ENCODE results near the gene GOLGA8O.
"Not testable (repeated sequence)": the region's sequence is repeated elsewhere in the genome, so short reads cannot be mapped to it uniquely, and the experiment has no call there.

GOLGA8O gene, protein sequence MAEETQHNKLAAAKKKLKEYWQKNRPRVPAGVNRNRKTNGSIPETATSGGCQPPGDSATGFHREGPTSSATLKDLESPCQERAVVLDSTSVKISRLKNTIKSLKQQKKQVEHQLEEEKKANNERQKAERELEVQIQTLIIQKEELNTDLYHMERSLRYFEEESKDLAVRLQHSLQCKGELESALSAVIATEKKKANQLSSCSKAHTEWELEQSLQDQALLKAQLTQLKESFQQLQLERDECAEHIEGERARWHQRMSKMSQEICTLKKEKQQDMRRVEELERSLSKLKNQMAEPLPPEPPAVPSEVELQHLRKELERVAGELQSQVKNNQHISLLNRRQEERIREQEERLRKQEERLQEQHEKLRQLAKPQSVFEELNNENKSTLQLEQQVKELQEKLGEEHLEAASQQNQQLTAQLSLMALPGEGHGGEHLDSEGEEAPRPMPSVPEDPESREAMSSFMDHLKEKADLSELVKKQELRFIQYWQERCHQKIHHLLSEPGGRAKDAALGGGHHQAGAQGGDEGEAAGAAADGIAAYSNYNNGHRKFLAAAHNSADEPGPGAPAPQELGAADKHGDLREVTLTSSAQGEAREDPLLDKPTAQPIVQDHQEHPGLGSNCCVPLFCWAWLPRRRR

DNA sequence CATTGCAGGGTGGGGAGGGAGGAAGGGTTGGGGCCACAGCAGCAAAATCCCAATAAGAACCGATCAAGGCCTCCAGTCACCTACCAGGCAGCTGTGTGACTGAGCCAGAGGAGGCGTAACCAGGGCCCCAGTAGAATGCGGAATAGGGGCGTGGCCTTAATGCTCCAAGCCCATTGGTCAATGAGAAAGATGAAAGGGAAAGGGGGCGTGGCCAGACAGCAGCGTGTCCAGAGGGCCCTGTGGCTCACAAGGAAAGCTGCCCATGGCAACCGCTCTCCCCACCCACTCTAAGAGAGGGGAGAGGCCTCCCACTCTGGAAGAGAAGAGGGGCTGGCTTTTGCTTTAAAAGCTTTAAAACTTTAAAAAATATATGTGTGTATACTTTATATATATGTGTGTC is at the start of gene GOLGA8O:
Gene GOLGA8O, minus strand, starts transcription at position 101 of the 400 bp plus-strand sequence. Its CDS starts 98 bp downstream, at position 3.
- H3K9me3 ChIP-seq (ENCODE audit: control insufficient read depth, insufficient read depth, low read length); H3K4me1 ChIP-seq (ENCODE audit: insufficient read depth, low read length); H3K9ac ChIP-seq (ENCODE audit: low read depth, low read length); H3K36me3 ChIP-seq (ENCODE audit: insufficient read depth, low read length): not testable (repeated sequence)

DNA sequence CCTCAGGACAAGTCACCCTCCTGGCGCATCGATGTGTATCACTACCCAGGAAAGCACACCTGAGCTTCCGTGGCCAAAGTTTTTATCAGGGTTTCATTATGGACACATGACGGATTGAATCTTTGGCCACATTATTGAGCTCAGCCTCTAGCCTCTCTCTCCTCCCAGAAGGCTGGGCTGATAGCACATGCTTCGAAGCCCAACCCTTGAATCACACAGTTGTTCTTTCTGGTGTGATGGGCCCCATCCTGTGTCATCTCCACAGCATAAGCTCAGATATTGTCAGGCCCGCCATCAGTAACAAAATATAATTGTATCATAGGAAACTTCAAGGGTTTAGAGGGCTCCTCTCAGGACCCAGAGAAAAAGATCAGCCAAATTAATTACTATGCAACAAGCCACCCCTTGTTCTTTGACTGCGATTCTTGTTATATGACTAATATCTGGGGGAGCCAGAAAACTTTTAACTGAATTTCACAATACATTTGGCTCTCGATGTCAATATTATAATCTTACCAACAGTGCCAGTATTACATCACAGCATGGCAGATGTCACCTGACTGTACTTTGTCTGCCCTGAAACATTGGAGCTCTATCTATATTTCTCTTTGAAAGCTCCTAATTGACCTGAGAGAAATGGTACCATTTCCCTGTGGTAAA is 48.8 kb upstream of the GOLGA8O start:
- H3K4me1 ChIP-seq (ENCODE audit: insufficient read depth, low read length); H3K9ac ChIP-seq (ENCODE audit: low read depth, low read length); H3K36me3 ChIP-seq (ENCODE audit: insufficient read depth, low read length); H3K9me3 ChIP-seq (ENCODE audit: control insufficient read depth, insufficient read depth, low read length): not testable (repeated sequence)

DNA sequence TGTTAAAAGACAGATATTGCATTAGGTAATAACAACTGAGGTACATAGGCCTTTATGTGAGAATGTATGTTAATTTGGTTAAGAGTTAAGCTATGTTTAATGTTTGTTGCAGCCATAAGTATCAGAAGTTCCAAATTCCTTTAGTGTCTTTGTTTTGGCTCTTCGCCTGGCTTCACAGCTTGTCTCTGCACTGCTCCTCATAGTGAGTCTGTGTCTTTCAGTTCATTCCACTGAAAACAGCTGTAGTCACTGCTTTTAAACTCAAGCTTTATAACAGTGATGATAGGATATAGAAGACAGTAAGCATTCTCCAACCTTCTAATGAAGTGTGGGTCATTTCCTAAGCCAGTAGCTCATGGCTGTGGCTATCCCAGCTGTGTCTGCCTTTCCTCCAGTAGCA is 47.5 kb upstream of the GOLGA8O start:
- H3K9ac ChIP-seq (ENCODE audit: low read depth, low read length); H3K9me3 ChIP-seq (ENCODE audit: control insufficient read depth, insufficient read depth, low read length); H3K4me1 ChIP-seq (ENCODE audit: insufficient read depth, low read length); H3K36me3 ChIP-seq (ENCODE audit: insufficient read depth, low read length): not testable (repeated sequence)

DNA sequence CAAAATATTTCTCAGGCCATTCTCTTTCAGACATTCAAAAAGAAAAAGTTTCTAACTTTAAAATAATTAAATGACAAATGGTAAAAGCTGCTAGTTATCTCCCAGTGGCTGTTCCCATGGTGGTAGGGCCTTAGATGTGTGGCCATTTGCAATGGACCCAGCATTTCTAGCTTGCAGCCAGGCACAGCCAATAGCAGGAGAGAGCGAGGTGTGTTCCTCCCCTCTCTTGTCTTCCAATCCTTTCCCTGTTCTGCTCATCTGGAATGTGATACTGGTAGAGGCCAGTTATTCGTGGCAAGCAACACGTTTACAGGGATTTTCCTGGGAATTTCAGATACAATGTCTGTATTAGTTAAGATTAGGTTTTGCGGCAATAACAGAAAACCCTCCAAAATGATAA is 37.3 kb upstream of the GOLGA8O start:
- H3K36me3 ChIP-seq (ENCODE audit: insufficient read depth, low read length); H3K4me1 ChIP-seq (ENCODE audit: insufficient read depth, low read length); H3K9me3 ChIP-seq (ENCODE audit: control insufficient read depth, insufficient read depth, low read length); H3K9ac ChIP-seq (ENCODE audit: low read depth, low read length): not testable (repeated sequence)

DNA sequence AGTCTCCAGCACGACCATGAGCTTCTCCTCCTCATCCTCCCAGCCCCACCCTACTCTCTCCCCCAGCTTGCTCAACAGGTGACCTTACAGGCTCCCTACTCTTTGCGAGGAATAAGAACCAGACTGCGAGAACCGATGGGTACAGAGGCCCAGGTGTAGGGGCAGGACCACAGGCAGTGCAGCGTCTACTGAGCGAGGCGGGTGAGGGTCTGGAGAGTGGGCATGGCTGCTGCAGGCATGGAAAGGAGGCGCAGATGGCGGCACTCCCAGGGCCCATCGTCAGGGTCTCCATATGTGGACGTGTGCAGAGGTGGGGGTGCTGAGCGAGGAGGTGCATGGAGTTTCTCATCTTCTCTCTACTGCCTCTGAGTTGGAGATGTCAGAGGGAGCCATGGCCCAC is 31.0 kb upstream of the GOLGA8O start:
- H3K9ac ChIP-seq (ENCODE audit: low read depth, low read length); H3K9me3 ChIP-seq (ENCODE audit: control insufficient read depth, insufficient read depth, low read length); H3K36me3 ChIP-seq (ENCODE audit: insufficient read depth, low read length): not testable (repeated sequence)

DNA sequence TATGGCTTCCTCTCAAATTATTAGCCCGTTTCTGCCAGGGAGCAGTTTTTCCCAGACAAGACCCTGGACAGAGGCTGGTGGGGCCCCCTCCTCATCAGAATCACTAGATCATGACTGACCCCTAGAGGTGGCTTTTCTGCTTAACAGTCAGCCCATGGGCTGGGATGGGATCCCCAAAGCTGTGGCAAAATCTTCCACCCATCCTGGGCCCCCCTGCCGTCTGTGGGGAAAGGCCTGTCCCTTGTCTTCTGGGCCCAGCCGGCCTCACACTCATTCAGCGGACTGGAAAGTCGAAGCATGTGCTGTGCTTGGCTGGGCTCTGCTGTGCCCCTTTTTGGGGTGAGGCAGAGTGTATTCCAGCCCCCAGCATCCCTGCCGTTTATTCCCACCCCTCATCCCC is 27.9 kb upstream of the GOLGA8O start:
- H3K9me3 ChIP-seq (ENCODE audit: control insufficient read depth, insufficient read depth, low read length); H3K4me1 ChIP-seq (ENCODE audit: insufficient read depth, low read length); H3K9ac ChIP-seq (ENCODE audit: low read depth, low read length); H3K36me3 ChIP-seq (ENCODE audit: insufficient read depth, low read length): not testable (repeated sequence)

More for the DNA sequence above, 31.0 kb upstream of the GOLGA8O start:
- H3K4me1 ChIP-seq (ENCODE audit: insufficient read depth, low read length) = not testable (repeated sequence)

DNA sequence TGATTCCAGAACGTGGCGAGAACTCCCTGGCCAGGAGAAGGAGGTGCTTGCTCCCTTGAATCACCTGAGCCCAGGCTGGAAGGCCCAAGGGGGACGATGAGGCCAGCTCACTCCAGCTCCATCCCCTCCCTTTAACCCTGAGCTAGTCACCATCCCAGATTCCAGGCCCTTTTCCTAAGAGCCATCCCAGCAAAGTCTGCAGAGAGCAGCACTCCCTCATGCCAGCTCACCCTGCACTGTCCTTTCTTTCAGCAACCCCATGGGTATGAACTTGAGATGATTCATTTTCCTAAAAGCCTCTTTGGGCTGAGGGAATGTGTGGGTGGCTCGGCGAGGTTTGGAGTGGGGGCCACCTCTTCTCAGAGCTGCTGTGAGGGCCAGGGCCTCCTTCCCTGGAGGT is 26.2 kb upstream of the GOLGA8O start:
- not testable (repeated sequence) for H3K9me3 ChIP-seq (ENCODE audit: control insufficient read depth, insufficient read depth, low read length)

DNA sequence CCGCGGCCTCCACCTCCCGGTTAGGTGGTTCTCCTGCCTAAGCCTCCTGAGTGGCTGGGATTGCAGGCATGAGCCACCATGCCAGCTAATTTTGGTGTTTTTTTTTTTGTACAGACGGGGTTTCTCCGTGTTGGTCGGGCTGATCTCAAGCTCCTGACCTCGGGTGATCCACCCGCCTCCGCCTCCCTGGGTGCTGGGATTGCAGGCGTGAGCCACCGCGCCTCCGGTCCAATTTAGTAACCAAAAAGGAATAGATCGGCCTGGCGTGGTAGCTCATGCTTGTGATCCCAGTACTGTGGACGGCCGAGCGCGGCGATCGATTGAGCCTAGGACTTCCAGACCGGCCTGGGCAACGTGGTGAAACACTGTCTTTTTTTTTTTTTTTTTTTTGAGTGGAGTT is 12.6 kb upstream of the GOLGA8O start:
- H3K36me3 ChIP-seq (ENCODE audit: insufficient read depth, low read length); H3K9me3 ChIP-seq (ENCODE audit: control insufficient read depth, insufficient read depth, low read length); H3K4me1 ChIP-seq (ENCODE audit: insufficient read depth, low read length); H3K9ac ChIP-seq (ENCODE audit: low read depth, low read length): not testable (repeated sequence)

More for the DNA sequence above, 26.2 kb upstream of the GOLGA8O start:
- H3K4me1 ChIP-seq (ENCODE audit: insufficient read depth, low read length); H3K9ac ChIP-seq (ENCODE audit: low read depth, low read length); H3K36me3 ChIP-seq (ENCODE audit: insufficient read depth, low read length): not testable (repeated sequence)

DNA sequence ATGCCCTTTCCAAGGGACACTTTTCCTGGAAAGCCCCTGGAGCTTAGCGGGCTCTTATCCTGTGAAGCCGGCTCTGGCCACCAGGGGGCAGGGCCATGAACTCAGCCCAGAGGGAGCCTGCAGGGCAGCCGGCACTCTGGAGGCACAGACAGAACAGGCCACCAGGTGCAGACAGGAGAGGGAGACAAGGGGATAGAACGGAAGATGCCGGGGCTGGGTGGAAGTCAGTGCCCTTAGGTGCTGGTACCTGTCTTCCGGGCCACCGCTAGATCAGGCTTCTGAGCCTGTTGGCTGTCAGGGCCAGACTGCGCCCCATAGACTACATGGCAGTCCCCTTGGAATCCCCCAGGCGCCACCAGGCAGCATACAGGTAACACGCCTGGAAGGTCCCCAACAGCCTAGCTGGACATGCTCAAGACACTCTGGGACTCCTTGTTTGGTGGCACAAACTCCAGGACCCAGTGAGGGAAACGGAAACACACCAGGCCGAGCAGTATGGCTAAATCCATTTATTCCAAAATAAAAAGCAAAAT is 14.9 kb downstream of the GOLGA8O start:
- H3K4me1 ChIP-seq (ENCODE audit: insufficient read depth, low read length); H3K36me3 ChIP-seq (ENCODE audit: insufficient read depth, low read length); H3K9ac ChIP-seq (ENCODE audit: low read depth, low read length); H3K9me3 ChIP-seq (ENCODE audit: control insufficient read depth, insufficient read depth, low read length): not testable (repeated sequence)

DNA sequence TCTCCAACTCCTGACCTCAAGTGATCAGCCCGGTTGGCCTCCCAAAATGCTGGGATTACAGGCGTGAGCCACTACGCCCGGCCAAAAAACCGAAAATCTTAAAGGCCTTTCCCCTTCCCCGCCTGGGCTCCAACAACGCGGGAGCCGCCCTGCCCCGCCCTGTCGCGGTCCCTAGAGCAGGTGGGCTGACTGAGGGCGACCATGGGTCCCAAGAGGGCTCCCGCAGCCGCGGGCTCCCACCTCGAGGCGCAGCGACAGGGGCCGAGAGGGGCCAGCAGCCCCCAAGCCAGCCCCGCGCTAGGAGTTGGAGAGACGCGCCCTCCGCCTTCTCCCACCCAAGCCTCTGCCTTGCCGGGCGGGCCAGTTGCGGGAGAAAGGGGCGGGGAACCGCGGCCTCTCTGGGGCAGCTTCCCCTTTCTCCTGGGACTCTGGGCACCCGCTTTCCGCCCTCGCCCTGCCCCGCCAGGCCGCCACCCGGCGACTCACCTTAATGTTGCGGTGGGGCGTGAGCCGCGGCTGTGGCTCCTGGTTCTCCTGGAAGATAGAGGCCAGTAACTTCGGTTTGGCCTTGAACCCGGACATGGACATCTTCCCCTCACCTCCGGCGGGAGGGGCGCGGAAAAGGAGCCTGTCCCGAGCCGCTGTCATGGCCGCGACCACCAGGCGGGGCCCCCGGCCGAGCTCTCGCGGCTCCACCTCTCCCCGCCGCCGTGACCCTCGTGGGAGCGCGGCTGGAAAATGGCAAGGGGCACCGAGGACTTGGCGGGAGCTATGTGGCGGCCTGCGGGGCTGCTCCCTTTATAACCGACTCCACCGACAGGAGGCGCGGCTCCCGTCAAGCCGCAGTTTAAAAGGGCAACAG is 21.1 kb downstream of the GOLGA8O start:
- not testable (repeated sequence) for H3K9ac ChIP-seq (ENCODE audit: low read depth, low read length); H3K36me3 ChIP-seq (ENCODE audit: insufficient read depth, low read length); H3K9me3 ChIP-seq (ENCODE audit: control insufficient read depth, insufficient read depth, low read length); H3K4me1 ChIP-seq (ENCODE audit: insufficient read depth, low read length)

DNA sequence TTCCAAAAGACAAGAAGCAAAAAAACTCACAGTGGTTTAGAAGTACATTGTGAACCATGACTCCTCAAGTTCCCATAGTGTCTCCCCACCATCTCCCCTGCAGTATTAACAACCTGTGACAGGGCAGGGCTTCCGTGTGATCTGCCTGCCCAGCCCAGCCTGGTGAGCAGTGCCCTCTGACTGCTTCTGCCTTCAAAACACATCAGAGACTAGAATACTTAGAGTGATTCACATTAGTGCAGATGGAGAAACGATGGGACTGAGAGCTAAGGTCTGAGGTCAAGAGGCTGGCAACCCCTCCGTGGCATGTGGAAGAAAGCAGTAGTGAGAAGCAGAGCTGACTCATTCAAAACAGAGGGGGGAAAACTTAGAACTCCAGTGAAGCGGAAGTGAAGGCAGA is 27.8 kb downstream of the GOLGA8O start:
- H3K4me1 ChIP-seq (ENCODE audit: insufficient read depth, low read length); H3K9ac ChIP-seq (ENCODE audit: low read depth, low read length); H3K9me3 ChIP-seq (ENCODE audit: control insufficient read depth, insufficient read depth, low read length); H3K36me3 ChIP-seq (ENCODE audit: insufficient read depth, low read length): not testable (repeated sequence)

DNA sequence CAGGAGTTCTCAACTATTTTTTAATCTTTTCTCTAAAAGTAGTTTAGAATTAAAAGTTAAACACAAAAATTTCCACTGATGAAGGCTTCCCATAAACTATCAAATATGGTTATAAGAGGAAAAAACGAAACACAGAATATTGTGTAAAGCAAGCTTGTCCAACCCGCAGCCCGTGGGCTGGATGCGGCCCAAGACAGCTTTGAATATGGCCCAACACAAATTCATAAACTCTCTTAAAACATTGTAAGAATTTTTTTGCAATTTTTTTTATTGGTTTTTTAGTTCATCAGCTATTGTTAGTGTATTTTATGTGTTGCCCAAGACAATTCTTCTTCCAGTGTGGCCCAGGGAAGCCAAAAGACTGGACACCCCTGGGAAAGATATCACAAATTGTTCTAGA is 28.9 kb downstream of the GOLGA8O start:
- not testable (repeated sequence) for H3K36me3 ChIP-seq (ENCODE audit: insufficient read depth, low read length); H3K9me3 ChIP-seq (ENCODE audit: control insufficient read depth, insufficient read depth, low read length); H3K4me1 ChIP-seq (ENCODE audit: insufficient read depth, low read length); H3K9ac ChIP-seq (ENCODE audit: low read depth, low read length)

DNA sequence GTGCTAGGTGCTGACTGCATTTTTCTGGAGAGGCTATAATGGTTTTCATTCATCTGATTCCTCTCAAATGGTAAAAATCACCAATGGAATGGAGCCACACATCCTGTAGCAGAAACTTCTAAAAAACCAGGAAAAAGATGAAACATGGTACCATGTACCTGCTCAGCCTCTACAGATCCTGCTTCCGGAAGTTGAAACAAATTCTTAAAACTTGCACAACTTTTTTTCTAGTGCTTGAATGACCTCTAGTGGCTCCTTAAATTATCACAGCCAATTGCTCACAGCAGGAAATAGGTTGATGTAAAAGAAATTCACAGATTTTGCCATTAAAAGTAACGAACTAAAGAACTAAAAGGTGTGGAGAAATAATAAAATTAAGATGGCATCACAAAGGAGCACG is 47.5 kb downstream of the GOLGA8O start:
- not testable (repeated sequence) for H3K9ac ChIP-seq (ENCODE audit: low read depth, low read length); H3K4me1 ChIP-seq (ENCODE audit: insufficient read depth, low read length); H3K36me3 ChIP-seq (ENCODE audit: insufficient read depth, low read length); H3K9me3 ChIP-seq (ENCODE audit: control insufficient read depth, insufficient read depth, low read length)

DNA sequence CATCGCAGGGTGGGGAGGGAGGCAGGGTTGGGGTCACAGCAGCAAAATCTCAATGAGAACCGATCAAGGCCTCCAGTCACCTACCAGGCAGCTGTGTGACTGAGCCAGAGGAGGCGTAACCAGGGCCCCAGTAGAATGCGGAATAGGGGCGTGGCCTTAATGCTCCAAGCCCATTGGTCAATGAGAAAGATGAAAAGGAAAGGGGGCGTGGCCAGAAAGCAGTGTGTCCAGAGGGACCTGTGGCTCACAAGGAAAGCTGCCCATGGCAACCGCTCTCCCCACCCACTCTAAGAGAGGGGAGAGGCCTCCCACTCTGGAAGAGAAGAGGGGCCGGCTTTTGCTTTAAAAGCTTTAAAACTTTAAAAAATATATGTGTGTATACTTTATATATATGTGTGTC is 52.2 kb downstream of the GOLGA8O start, which contains the start of gene GOLGA8K:
Gene GOLGA8K, minus strand, starts transcription at position 101 of the 400 bp plus-strand sequence. Its CDS starts 98 bp downstream, at position 3.
- not testable (repeated sequence) for H3K4me1 ChIP-seq (ENCODE audit: insufficient read depth, low read length); H3K9me3 ChIP-seq (ENCODE audit: control insufficient read depth, insufficient read depth, low read length); H3K9ac ChIP-seq (ENCODE audit: low read depth, low read length); H3K36me3 ChIP-seq (ENCODE audit: insufficient read depth, low read length)

All from ES-I3 (cell line).